ENCODE data around the gene HIRA. TPM values are rescaled to one million over a fixed set of nuclear protein-coding genes. Genes with fewer than 3 reads are reported as not detected.

Gene HIRA
- total and polyA plus RNA-seq, 9 of the 15 experiments (the other 6 are each of a cell fraction or from before 2014, with no cell fraction given): 0.96 to 132 (median 58.4) TPM

- TF ChIP-seq MTF1 (CRISPR knock-in tag; IDR thresholded peaks at IDR 0.05; ENCODE audit: borderline replicate concordance) (no peak), ZNF609 (CRISPR knock-in tag; IDR thresholded peaks at IDR 0.05; ENCODE audit: borderline replicate concordance) (no peak), ZNF280B (CRISPR knock-in tag; IDR thresholded peaks at IDR 0.05) (0 out of 2 replicates have a peak, but pooled peaks have one; percentile 16)
These were observed 59.6 kb downstream of the HIRA start (continued) for GRCh38 chr22:19371893-19372292.
